AG04450 (cell line): ENCODE measurements around the gene OR10A4. TPM values are rescaled to one million over a fixed set of nuclear protein-coding genes. Genes with fewer than 3 reads are reported as not detected.
"Not testable (repeated sequence)": the region's sequence is repeated elsewhere in the genome, so short reads cannot be mapped to it uniquely, and the experiment has no call there.

Source experiments
- CTCF ChIA-PET: fragments of 300-600, 350-600 bp; formaldehyde crosslinking; extraction: SDS; loops from one replicate; lab custom pipeline; 2022; ENCODE audit warnings: antibody characterized with exemption, inconsistent platforms; lab: Charles Lee
- POLR2A ChIA-PET: fragments of 350-600 bp; formaldehyde crosslinking; extraction: SDS; loops from one replicate; lab custom pipeline; 2021; ENCODE audit warnings: antibody characterized with exemption, inconsistent platforms; lab: Yijun Ruan, JAX
- DNase-seq: peaks from one replicate; pipeline ENCODE4 v3.0.0-alpha.2; 2011; ENCODE audit warnings: low read depth, low spot score
- H3K27ac ChIP-seq: one replicate; pipeline ENCODE4 v1.5.1; 2012; ENCODE audit warnings: low read depth, low read length, control low read depth
- H3K27me3 ChIP-seq: one replicate; pipeline ENCODE4 v1.6.0; 2012; ENCODE audit warnings: low read length; ENCODE audit not compliant: control insufficient read depth, insufficient read depth
- H3K4me3 ChIP-seq: 2 replicates; pipeline ENCODE4 v1.5.1; 2011; ENCODE audit warnings: mild to moderate bottlenecking, low read depth, low read length, control low read depth
- H3K9me3 ChIP-seq: 2 replicates; pipeline ENCODE4 v1.5.1; 2012; ENCODE audit warnings: low read length; ENCODE audit not compliant: control insufficient read depth, insufficient read depth
- CTCF ChIP-seq: IDR thresholded peaks from 2 replicates; pipeline ENCODE4 v1.5.1; 2011; ENCODE audit warnings: low read depth, low read length, control low read depth, inconsistent platforms
- polyA plus RNA-seq: library from polyadenylated mRNA; depleted of rRNA; stranded (reverse); fragments of >200 nt; gene quantifications from 2 replicates; pipeline ENCODE4 v1.2.3, GENCODE V29; 2011

The OR10A4 gene
- polyA plus RNA-seq, 1 experiment, result not detected

GRCh38 chr11:6843670-6844069 is 32.8 kb upstream of the OR10A4 start:
- no peak overlapping the region for H3K27ac ChIP-seq
- H3K4me3 ChIP-seq, result no peak overlapping the region
- no peaks in the 10 kb centered on the region for H3K9me3 ChIP-seq
- DNase-seq, result no peak
- ChIA-PET CTCF (interaction anchor here (1.0 kb wide), 1 partner anchor 32 kb away, joined by 3 read pairs; no protein-coding TSS in a partner anchor), POLR2A (no interaction called here)
- no peak for TF ChIP-seq CTCF
- H3K27me3 ChIP-seq, result no peaks in the 10 kb centered on the region

DNA sequence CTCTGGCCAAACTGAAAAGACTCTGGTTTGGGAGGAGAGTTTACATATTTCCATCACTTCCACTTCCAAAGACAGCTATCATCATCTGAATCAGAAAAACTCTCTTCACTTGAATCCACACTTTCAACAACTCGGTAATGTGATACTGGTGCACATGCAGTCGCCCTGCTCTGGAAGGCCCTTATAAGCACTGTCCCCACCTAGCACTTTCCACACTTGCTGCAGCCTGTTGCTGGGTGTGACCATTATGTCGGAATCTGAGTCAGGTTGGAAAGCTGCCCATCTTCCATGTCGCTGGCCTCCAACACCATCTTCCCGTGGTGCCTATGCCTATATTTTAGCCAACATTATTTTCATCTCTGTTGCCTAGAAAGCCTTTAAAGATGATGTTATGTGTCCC is 32.1 kb upstream of the OR10A4 start:
- DNase-seq, result no peak
- Histone ChIP-seq H3K4me3 (no peak overlapping the region), H3K27ac (no peak overlapping the region), H3K27me3 (no peaks in the 10 kb centered on the region), H3K9me3 (no peaks in the 10 kb centered on the region)
- CTCF ChIA-PET, result interaction anchor here (1.0 kb wide), 1 partner anchor 32 kb away, joined by 3 read pairs; no protein-coding TSS in a partner anchor
- POLR2A ChIA-PET, result no interaction called here
- TF ChIP-seq CTCF, result no peak

DNA sequence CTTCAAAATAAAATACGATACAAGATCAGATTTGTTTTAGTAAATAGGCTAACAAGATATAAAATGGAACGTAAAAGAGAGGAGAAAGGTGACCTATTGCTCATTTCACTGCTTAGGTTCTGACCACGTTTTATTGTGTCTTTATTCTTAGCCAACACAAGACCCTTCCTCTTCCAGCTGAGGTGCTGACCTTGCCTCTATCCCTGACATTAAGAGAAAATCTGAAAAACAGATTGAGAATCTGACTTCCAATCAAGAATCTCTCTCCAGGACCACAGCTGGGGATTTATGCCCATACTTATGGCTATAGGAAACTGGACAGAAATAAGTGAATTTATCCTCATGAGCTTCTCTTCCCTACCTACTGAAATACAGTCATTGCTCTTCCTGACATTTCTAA is 31.0 kb upstream of the OR10A4 start, which contains the start of gene OR10A5:
TSS of gene OR10A5 (plus strand) at position 301 of the 400 bp plus-strand sequence. CDS start at position 301, 0 bp downstream.
- H3K27me3 ChIP-seq, result no peaks in the 10 kb centered on the region
- POLR2A ChIA-PET, result no interaction called here
- DNase-seq, result no peak
- no peak for TF ChIP-seq CTCF
- H3K9me3 ChIP-seq, result no peaks in the 10 kb centered on the region
- CTCF ChIA-PET, result interaction anchor here (1.0 kb wide), 1 partner anchor 33 kb away, joined by 3 read pairs; no protein-coding TSS in a partner anchor
- H3K27ac ChIP-seq, result no peak within 1 kb of the TSS
- no peak within 1 kb of the TSS for H3K4me3 ChIP-seq

GRCh38 chr11:6850526-6850925 is 25.9 kb upstream of the OR10A4 start:
- H3K27me3 ChIP-seq, result no peaks in the 10 kb centered on the region
- H3K4me3 ChIP-seq, result no peak overlapping the region
- no peaks in the 10 kb centered on the region for H3K9me3 ChIP-seq
- H3K27ac ChIP-seq, result no peak overlapping the region
- CTCF ChIA-PET, result no interaction called here
- TF ChIP-seq CTCF, result no peak
- POLR2A ChIA-PET, result no interaction called here
- no peak for DNase-seq

GRCh38 chr11:6854801-6855200 is 21.6 kb upstream of the OR10A4 start:
- H3K4me3 ChIP-seq, POLR2A ChIA-PET, H3K27me3 ChIP-seq, H3K9me3 ChIP-seq, H3K27ac ChIP-seq, DNase-seq: not testable (repeated sequence)
- CTCF ChIA-PET, result interaction anchor here (2.4 kb wide), 1 partner anchor 42 kb away, joined by 8 read pairs; no protein-coding TSS in a partner anchor
